Measurements from ENCODE around the gene NAALADL2.

The NAALADL2 gene

DNA sequence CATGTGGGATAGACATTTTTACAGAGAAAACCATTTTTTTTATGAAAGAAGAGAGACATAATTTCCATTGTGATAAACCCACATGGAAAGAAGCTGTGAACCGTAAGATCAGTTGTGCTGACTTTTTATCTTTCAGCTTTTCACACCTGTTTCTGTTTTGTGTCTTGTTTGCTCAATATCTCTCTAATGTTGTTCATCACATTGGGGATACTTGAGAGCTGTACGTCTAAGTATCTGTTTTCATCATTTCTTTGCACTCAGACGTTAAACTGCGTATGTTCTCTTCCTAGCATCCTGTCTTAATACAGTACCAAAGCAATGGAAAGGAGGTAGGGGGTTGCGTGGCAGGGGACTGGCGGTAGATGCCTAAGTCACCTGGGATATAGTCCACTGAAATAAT, 449.0 kb downstream of the NAALADL2 start:
- Mint-ChIP-seq H3K27ac (peak overlapping the region; percentile 64 to 82 (median 66)), H3K36me3 (ENCODE audit: low read depth) (no peaks in the 10 kb centered on the region), H3K9me3 (no peaks in the 10 kb centered on the region), H3K4me1 (peaks cover 19% of the 10 kb centered on the region), H3K4me3 (no peak overlapping the region), H3K27me3 (ENCODE audit: low read depth) (no peaks in the 10 kb centered on the region)
- no peak for TF ChIP-seq CTCF (IDR thresholded peaks at IDR 0.05; ENCODE audit: unreplicated experiment in 3 of 3)

DNA sequence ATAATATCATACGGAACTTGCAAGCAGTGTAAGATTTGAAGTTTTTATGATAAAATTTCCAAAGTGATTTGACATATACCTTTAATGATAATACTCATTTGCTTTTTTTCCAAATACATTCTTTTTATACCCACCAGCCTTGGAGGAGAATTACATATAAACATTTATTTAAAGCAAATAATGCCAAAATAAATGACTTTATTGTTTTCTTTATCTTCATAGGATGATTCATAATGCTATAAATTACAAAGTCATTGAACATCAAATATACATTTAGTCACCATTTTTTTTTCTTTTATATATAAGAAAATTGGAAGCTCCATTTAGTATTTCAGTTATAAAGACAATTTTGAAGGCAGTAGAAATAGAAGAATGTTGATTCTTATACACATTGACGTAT, 450.9 kb downstream of the NAALADL2 start:
- no peaks in the 10 kb centered on the region for H3K36me3 Mint-ChIP-seq (ENCODE audit: low read depth)
- H3K4me3 Mint-ChIP-seq, result no peak overlapping the region
- peaks cover 8% of the 10 kb centered on the region for H3K4me1 Mint-ChIP-seq
- no peak for TF ChIP-seq CTCF (IDR thresholded peaks at IDR 0.05; ENCODE audit: unreplicated experiment in 3 of 3)
- no peaks in the 10 kb centered on the region for H3K27me3 Mint-ChIP-seq (ENCODE audit: low read depth)
- H3K9me3 Mint-ChIP-seq, result no peaks in the 10 kb centered on the region
- H3K27ac Mint-ChIP-seq, result no peak overlapping the region

GRCh38 chr3:175311404-175311803, 452.3 kb downstream of the NAALADL2 start:
- Mint-ChIP-seq H3K9me3 (no peaks in the 10 kb centered on the region), H3K27me3 (ENCODE audit: low read depth) (no peaks in the 10 kb centered on the region), H3K4me3 (no peak overlapping the region), H3K36me3 (ENCODE audit: low read depth) (no peaks in the 10 kb centered on the region), H3K4me1 (peaks cover 8% of the 10 kb centered on the region), H3K27ac (no peak overlapping the region)
- no peak for TF ChIP-seq CTCF (IDR thresholded peaks at IDR 0.05; ENCODE audit: unreplicated experiment in 3 of 3)

DNA sequence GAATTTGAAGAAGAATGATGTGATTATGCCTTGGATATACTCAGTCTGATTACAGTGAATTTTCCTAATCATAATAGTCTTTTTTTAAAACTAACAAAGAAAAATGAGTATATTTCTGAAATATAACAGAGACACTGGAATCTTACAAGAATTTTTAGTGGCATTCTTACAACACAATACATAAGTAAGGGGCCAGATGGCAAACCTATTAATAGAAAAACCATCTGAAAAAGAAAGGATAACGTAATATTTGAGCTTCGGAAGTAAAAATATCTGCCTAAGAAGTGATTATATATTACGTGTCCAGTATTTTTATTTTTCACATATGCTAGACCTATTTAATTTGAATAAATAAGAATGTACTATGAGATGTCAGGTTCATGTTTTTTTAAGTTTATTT, 452.8 kb downstream of the NAALADL2 start:
- Mint-ChIP-seq H3K36me3 (ENCODE audit: low read depth) (no peaks in the 10 kb centered on the region), H3K27me3 (ENCODE audit: low read depth) (no peaks in the 10 kb centered on the region), H3K27ac (no peak overlapping the region), H3K4me1 (peaks cover 11% of the 10 kb centered on the region), H3K4me3 (no peak overlapping the region), H3K9me3 (no peaks in the 10 kb centered on the region)
- TF ChIP-seq CTCF (IDR thresholded peaks at IDR 0.05; ENCODE audit: unreplicated experiment in 3 of 3), result no peak

DNA sequence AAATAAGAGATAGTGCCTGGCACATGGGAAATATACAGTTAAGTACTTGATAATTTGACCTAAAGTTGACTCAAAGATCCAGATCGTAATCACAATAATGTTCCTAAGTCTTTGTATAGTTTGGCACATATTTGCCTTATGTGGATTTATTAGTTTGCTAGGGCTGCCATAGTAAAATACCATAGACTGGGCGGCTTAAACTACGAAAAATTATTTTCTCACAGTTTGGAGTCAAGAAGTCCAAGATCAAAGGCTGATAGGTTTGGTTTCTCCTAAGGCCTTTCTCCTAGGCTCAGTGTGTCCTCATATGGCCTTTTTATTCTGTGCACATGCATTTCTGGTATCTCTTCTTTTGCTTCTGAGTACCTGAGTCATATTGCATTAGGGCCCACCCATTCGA, 453.7 kb downstream of the NAALADL2 start:
- no peak for TF ChIP-seq CTCF (IDR thresholded peaks at IDR 0.05; ENCODE audit: unreplicated experiment in 3 of 3)
- H3K27ac Mint-ChIP-seq, result no peak overlapping the region
- H3K36me3 Mint-ChIP-seq (ENCODE audit: low read depth), result no peaks in the 10 kb centered on the region
- H3K4me1 Mint-ChIP-seq, result peaks cover 5% of the 10 kb centered on the region
- no peaks in the 10 kb centered on the region for H3K9me3 Mint-ChIP-seq
- H3K4me3 Mint-ChIP-seq, result no peak overlapping the region
- H3K27me3 Mint-ChIP-seq (ENCODE audit: low read depth), result no peaks in the 10 kb centered on the region

DNA sequence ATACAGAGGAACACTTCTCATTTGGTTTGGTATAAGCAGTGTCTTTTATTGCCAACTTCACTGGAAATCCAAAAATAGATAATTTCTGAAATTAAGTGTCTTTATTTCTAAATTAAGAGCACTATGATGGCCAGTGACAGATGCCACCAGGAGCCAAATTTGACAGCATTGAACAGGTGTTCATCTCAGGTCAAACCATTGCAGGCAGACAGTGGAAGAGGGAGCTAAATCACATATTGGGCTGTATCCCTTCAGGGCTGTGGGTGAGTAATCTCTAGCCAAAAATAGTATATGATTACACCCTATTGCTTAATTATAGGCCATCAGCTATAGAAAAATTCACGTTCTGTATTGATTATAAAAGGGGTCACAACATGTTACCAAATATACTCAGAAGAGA, 457.7 kb downstream of the NAALADL2 start:
- TF ChIP-seq CTCF (IDR thresholded peaks at IDR 0.05; ENCODE audit: unreplicated experiment in 3 of 3), result no peak

More for the DNA sequence above, 457.7 kb downstream of the NAALADL2 start:
- Mint-ChIP-seq H3K27ac (no peak overlapping the region), H3K36me3 (ENCODE audit: low read depth) (no peaks in the 10 kb centered on the region), H3K4me3 (no peak overlapping the region), H3K27me3 (ENCODE audit: low read depth) (no peaks in the 10 kb centered on the region), H3K4me1 (peaks cover 3% of the 10 kb centered on the region), H3K9me3 (no peaks in the 10 kb centered on the region)
